Common myeloid progenitor, CD34-positive (primary cell): ENCODE data around the gene CD163L1.
A peak's percentile ranks its signal among the peaks of the same experiment; 100 is the strongest.
"Not testable (repeated sequence)": the region's sequence is repeated elsewhere in the genome, so short reads cannot be mapped to it uniquely, and the experiment has no call there.

Source experiments
- CTCF ChIA-PET: fragments of 350-600 bp; sonication (Branson Sonifier 250); formaldehyde crosslinking; loops from one replicate; lab custom pipeline; 2021; ENCODE audit warnings: antibody characterized with exemption; lab: Charles Lee
- POLR2A ChIA-PET: fragments of 350-600 bp; sonication (Branson Sonifier 250); formaldehyde crosslinking; loops from one replicate; lab custom pipeline; 2021; ENCODE audit warnings: antibody characterized with exemption; lab: Charles Lee
- DNase-seq, 3 donors: peaks; one replicate each; pipeline versions ENCODE4 v3.0.0 to v3.0.0-alpha.2; 2013
- H3K27ac ChIP-seq, 2 experiments: 1 replicate in 1 of 2; 2 replicates in 1 of 2; pipeline ENCODE4 v1.7.0; 2013; ENCODE audit warnings: inconsistent platforms in 2 of 2, low read length in 2 of 2, mild to moderate bottlenecking in 2 of 2, low read depth in 1 of 2, moderate library complexity in 1 of 2; ENCODE audit not compliant: severe bottlenecking in 2 of 2, insufficient read depth in 1 of 2, poor library complexity in 1 of 2
- H3K27me3 ChIP-seq, 5 experiments: replicated peaks in 2 of 5; 1 replicate in 3 of 5; 2 replicates in 2 of 5; pipeline versions ENCODE4 v1.6.1 to v1.7.0; 2013; ENCODE audit warnings: low read length in 4 of 5, mild to moderate bottlenecking in 2 of 5, moderate library complexity in 2 of 5, inconsistent platforms in 1 of 5; ENCODE audit not compliant: insufficient read depth in 5 of 5, control insufficient read depth in 4 of 5
- H3K36me3 ChIP-seq, 4 experiments: 1 replicate in 2 of 4; 2 replicates in 2 of 4; pipeline versions ENCODE4 v1.6.1 to v1.7.0; 2013; ENCODE audit warnings: low read length in 3 of 4, control low read depth in 1 of 4, mild to moderate bottlenecking in 1 of 4; ENCODE audit not compliant: control insufficient read depth in 4 of 4, insufficient read depth in 4 of 4
- H3K4me1 ChIP-seq, 4 experiments: 1 replicate in 3 of 4; 2 replicates in 1 of 4; pipeline versions ENCODE4 v1.6.1 to v1.7.1; 2013; ENCODE audit warnings: low read length in 3 of 4, mild to moderate bottlenecking in 3 of 4, control low read depth in 1 of 4, inconsistent platforms in 1 of 4, moderate library complexity in 1 of 4; ENCODE audit not compliant: control insufficient read depth in 4 of 4, insufficient read depth in 4 of 4; ENCODE audit errors: control extremely low read depth in 1 of 4
- H3K4me3 ChIP-seq, 7 experiments: 1 replicate in 4 of 7; 2 replicates in 3 of 7; pipeline versions ENCODE4 v1.5.1 to v1.7.0; 2013; ENCODE audit warnings: mild to moderate bottlenecking in 7 of 7, low read length in 6 of 7, moderate library complexity in 6 of 7, inconsistent platforms in 2 of 7, low read depth in 2 of 7, control low read depth in 1 of 7; ENCODE audit not compliant: insufficient read depth in 4 of 7, control insufficient read depth in 1 of 7; ENCODE audit errors: extremely low read depth in 1 of 7
- H3K9me3 ChIP-seq, 5 experiments: 1 replicate in 4 of 5; 2 replicates in 1 of 5; pipeline versions ENCODE4 v1.6.1 to v1.7.1; 2013; ENCODE audit warnings: low read length in 4 of 5, mild to moderate bottlenecking in 2 of 5, inconsistent platforms in 1 of 5, low read depth in 1 of 5, moderate library complexity in 1 of 5; ENCODE audit not compliant: control insufficient read depth in 4 of 5, insufficient read depth in 2 of 5; ENCODE audit errors: control extremely low read depth in 1 of 5
- WGBS: methylation state at CpG from one replicate; pipeline ENCODE4 v1.1.5; 2013; ENCODE audit not compliant: insufficient coverage; 5-methylcytosine and 5-hydroxymethylcytosine counted together

The CD163L1 gene

GRCh38 chr12:7439579-7440505 is 4.1 kb downstream of the CD163L1 start:
- ChIA-PET POLR2A (no interaction called here), CTCF (interaction anchor here (0.6 to 1.2 kb wide), 2 partner anchors 8 to 16 kb away, joined by 4 read pairs; no protein-coding TSS in a partner anchor)
- peak; percentile 40 to 83 (median 74) for DNase-seq
- H3K27me3 ChIP-seq: peaks cover 0 to 15% (median 0%) of the 10 kb centered on the region in 5 experiments
- H3K4me3 ChIP-seq: peak overlapping the region in 5 of 7 experiments; percentile 23 to 65 (median 47)
- H3K4me1 ChIP-seq: peaks cover 0 to 5% (median 1%) of the 10 kb centered on the region in 4 experiments
- no peaks in the 10 kb centered on the region for H3K36me3 ChIP-seq
- 25% methylated on average over 40 of the region's 84 CpGs for WGBS
- peaks cover 0 to 3% (median 0%) of the 10 kb centered on the region in 5 experiments for H3K9me3 ChIP-seq
- no peak overlapping the region for H3K27ac ChIP-seq

GRCh38 chr12:7438291-7438995 is 5.5 kb downstream of the CD163L1 start:
- H3K36me3 ChIP-seq, POLR2A ChIA-PET, H3K4me1 ChIP-seq, CTCF ChIA-PET, H3K9me3 ChIP-seq, H3K4me3 ChIP-seq: not testable (repeated sequence)
- peaks cover 0 to 15% (median 0%) of the 10 kb centered on the region in 5 experiments for H3K27me3 ChIP-seq
- WGBS: 95% methylated on average over 8 of the region's 8 CpGs
- peak overlapping the region in 1 of 2 experiments; percentile 11 for H3K27ac ChIP-seq
- peak in 1 of 3 donors; percentile 12 for DNase-seq

GRCh38 chr12:7437494-7437893 is 6.5 kb downstream of the CD163L1 start:
- H3K27ac ChIP-seq, H3K4me3 ChIP-seq, CTCF ChIA-PET, H3K9me3 ChIP-seq, DNase-seq, H3K4me1 ChIP-seq, H3K36me3 ChIP-seq, POLR2A ChIA-PET: not testable (repeated sequence)
- H3K27me3 ChIP-seq: peaks cover 0 to 15% (median 0%) of the 10 kb centered on the region in 5 experiments
- WGBS: 100% methylated on average over 1 of the region's 3 CpGs

GRCh38 chr12:7434670-7435069 is 9.3 kb downstream of the CD163L1 start:
- Histone ChIP-seq H3K9me3 (peaks cover 0 to 2% (median 0%) of the 10 kb centered on the region in 5 experiments), H3K4me1 (no peaks in the 10 kb centered on the region), H3K4me3 (no peak overlapping the region), H3K27me3 (peaks cover 0 to 6% (median 0%) of the 10 kb centered on the region in 5 experiments), H3K27ac (no peak overlapping the region), H3K36me3 (no peaks in the 10 kb centered on the region)
- ChIA-PET CTCF (no interaction called here), POLR2A (no interaction called here)
- no peak for DNase-seq

GRCh38 chr12:7433276-7433822 is 10.6 kb downstream of the CD163L1 start:
- H3K27me3 ChIP-seq: no peaks in the 10 kb centered on the region
- H3K36me3 ChIP-seq: no peaks in the 10 kb centered on the region
- 90% methylated on average over 1 of the region's 6 CpGs for WGBS
- POLR2A ChIA-PET: no interaction called here
- no peak overlapping the region for H3K4me3 ChIP-seq
- H3K27ac ChIP-seq: no peak overlapping the region
- DNase-seq: no peak
- no peaks in the 10 kb centered on the region for H3K9me3 ChIP-seq
- CTCF ChIA-PET: no interaction called here
- H3K4me1 ChIP-seq: no peaks in the 10 kb centered on the region

- H3K36me3 ChIP-seq: no peaks in the 10 kb centered on the region
Measured at GRCh38 chr12:7431993-7432685, 11.8 kb downstream of the CD163L1 start.

More at GRCh38 chr12:7431993-7432685, 11.8 kb downstream of the CD163L1 start:
- 95% methylated on average over 5 of the region's 5 CpGs for WGBS
- POLR2A ChIA-PET: no interaction called here
- DNase-seq: no peak
- no peaks in the 10 kb centered on the region for H3K9me3 ChIP-seq
- CTCF ChIA-PET: interaction anchor here (0.7 to 1.0 kb wide), 2 partner anchors 8 to 1185 kb away, joined by 3 to 4 read pairs; no protein-coding TSS in a partner anchor
- no peaks in the 10 kb centered on the region for H3K4me1 ChIP-seq
- no peak overlapping the region for H3K27ac ChIP-seq
- no peaks in the 10 kb centered on the region for H3K27me3 ChIP-seq
- no peak overlapping the region for H3K4me3 ChIP-seq
